GM19372 (cell line): ENCODE measurements around the gene PLCXD1.

Source experiments
- ATAC-seq: cut with Tn5 transposase; IDR thresholded peaks from one replicate; pipeline ENCODE4 v1.9.1; 2021; ENCODE audit warnings: mild to moderate bottlenecking, low read depth, moderate library complexity; ENCODE audit not compliant: unreplicated experiment

The PLCXD1 gene

DNA sequence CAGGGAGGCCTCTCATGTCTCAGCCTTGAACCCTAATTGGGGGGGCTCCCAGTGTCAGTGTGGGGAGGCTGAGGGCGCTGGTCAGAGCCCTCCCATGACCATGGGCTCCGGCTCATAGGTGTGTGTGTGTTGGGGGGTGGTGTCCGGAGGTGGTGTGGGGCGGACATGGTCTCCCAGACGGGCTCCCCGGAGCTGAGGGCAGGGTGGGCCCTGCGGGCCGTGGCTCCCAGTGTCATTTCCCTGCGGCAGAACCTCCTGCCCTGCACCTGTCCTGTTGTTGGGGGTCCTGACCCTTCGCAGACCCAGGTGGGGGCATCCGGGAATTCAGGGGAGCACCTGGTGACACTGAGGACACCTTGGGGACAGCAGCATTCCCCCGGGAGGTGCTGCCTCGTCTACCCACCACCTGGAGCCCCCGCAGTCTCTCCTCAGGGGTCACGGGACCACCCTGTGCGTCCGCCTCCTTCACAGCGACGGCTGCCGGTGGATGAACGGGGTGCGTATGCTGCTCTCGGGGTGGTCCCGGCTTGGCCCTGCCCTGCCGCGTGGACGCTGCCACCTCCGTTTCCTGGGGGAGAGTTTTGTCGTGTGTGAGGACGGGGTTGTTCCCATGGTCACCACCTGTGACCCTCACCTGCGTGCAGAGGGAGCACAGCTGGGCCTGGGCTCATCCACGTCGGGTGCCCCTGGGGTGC, 51.9 kb downstream of the PLCXD1 start:
- ATAC-seq: no peak

DNA sequence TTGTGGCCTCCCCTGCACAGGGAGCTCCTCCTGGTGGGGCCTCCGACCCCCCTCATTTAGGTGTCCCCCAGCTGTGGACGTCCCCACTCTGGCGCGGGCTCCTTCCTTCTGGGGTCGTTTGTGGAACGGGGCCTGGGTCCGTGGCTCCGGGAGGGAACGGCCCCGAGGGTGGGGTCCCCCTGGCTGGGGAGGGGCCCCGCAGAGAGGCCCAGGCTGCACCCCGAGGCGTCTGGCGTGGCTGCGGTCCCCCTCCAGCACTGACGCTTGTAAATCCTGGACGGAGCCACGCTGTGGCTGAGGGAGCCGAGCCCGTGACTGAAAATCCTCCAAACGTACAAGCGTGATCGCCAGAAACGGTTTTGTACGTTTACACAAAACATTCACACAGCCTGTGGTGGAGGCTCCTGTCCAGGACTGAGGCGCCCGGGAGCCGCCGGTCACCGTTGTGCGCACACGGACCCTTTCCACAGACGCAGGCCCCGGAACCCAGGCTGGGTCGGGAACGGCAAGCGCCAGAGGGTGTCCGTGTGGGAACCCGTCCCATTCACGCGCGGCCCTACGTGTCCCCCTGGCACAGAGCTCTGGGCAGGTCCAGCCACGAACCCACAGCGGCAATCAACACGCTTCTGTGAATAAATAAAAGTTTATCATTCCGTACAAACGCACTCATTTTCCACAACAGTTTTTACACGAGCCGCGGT, 52.6 kb downstream of the PLCXD1 start:
- no peak for ATAC-seq

DNA sequence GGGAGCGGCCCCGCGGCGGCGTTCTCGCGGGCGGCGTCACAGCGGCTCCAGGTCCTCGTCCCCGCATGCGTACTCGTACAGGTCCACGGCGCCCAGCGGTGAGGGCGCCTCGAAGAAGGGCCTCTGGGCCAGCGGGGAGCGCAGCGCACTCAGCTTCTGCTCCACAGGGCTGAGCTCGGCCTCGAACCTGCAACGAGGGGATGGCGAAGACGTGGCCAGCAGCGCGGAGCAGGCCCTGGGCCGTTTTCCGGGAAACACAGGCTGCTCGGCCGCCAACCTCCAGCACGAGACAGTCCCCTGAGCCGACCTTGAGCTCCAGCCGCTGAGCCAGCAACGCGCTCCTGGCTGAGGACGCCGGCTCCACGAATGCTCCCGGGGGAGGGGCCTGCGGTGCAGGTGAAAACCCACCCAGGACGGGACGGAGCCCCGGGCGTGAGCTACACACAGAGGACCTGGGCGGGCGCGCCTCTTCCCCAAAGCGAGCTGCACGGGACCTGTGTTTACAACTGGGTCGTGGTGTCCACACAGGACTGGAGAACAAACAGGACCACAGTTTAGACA, 53.2 kb downstream of the PLCXD1 start:
- no peak for ATAC-seq

DNA sequence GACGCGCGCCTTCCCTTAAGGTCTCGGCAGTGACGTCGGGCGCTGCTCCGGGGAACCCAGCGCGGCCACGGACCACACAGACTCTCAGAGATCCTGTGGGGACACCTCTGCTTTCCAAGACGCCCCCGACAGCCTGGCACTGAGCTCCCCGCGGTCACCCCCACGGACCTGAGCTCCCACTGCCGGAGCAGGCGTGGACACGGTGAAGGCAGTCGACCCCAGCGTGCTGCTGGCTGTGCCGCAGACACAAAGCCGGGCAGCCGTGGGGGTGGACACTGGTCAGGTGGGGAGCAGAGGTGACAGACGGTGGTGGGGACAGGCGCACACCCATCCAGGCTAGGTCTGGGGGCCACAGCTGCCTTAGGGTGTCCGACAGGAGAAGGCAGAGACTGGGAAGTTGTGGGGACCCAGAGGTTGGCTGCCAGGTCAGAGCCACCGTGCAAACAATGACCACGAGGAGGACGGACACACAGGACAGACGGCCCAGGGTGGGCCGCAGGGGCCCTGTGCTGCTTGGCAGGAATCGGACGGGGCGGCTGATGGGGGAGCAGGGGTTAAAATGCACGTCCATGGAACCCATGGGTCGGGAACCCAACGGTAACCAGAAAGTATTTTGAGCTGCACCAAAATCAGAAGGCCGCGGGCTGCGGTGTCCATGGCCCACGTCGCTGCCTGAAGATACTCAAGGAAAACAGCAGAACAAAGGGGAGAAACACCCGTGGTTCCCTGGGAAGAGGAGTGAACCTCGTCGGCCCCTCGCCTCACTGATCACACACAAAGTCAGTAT, 54.0 kb downstream of the PLCXD1 start:
- ATAC-seq: no peak

DNA sequence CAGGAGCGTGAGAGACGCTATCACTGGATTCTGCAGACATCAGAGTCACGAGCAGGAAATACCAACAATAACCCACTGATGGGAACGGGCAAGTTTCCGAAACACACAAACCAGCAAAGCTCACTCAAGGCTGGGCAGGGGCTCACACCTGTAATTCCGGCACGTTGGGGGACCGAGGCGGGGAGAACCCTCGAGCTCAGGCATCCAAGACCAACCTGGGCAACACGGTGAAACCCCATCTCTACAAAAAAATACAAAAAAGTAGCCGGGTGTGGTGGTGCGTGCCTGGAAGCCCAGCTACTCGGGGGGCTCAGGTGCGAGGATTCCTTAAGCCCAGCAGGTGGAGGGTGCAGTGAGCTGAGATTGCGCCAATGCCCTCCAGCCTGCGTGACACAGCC, 54.6 kb downstream of the PLCXD1 start:
- ATAC-seq: no peak

DNA sequence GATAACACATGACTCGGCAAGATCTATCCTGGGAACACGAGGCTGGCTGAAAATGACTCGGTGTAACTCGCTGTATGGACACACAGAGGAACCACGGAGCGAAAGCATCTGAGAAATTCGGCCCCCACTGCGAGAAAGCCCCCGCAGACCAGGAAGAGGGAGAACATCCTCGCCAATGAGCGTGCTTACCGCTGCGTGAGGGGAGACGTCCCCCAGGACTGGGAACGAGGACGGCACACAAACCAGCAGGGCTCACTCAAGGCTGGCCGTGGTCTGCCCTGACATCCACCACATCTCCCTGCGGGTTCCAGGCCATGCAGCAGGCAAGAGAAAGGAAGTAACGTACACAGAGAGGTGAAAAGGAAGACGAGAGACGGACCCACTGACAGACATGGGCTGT, 55.0 kb downstream of the PLCXD1 start:
- ATAC-seq: no peak

DNA sequence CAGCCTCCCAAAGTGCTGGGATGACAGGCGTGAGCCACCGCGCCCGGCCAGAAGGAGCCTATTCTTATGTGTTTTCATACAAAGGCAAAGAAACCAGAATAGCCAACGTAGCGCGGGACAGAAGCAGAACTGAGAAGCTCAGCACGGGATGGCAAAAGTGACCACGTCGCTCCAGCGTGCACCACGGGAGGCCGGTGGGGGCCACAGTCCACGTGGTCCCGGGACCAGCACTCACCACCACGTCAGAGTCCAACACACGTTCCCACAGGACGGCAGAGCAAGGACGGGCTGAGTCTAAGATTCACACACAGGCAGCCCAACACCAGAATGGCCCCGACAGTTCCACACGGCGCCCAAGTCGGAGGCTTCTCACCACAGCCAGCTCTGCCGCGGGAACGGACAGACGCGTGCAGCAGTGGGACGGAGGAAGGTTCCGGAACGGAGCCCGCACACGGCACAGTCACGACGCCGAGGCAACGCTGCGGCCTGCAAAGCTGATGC, 56.2 kb downstream of the PLCXD1 start:
- ATAC-seq: no peak

DNA sequence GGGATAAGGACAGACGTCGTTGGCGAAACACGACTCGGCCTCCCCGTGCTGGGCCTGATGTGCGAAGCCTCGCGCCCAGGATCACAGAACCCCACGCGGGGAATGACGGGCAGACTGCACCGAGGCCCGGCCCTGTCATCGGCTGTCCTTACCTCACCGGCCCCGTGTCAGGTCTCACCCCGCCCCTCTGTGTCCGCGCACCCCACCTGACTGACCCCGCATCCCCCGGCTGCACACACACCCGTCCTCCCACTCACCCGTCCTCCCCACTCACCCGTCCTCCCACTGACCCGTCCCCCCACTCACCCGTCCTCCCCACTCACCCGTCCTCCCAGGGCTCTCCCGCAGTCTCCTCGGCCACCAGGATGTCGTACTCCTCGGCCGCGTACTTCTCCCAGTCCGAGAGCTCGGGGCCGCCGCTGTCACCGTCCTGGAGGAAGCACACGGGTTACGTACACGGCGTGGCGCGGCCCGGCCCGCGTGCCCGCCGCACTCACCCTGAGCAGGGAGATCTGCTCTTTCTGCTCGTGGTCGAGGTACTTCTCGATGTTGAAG, 57.2 kb downstream of the PLCXD1 start:
- no peak for ATAC-seq

DNA sequence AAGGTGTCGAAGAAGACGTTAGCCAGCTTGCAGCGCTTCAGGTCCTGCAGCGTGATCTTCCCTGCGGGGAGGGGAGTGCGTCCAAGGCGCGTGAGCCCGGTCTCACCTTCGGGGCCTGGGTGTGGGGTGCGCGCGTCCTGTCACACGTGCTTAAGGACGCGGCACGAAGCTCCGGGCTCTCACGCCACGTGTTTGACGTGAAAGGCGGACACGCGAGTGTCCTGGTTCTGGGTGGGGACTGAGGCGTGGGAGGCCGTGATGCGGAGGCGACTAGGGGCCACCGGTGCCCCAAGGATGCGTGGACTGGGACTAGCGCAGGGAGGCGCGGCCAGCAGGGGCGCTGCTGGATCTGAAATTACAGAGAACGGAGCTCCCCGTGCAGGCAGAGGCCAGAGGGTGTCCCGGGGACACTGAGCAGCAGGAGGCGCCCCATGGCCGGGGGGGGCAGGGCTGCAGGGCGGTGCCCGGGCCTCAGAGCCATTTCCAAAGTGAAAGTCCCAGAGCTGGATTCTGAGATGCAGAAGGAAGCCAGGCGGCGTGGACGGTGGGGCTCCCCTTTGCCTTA, 57.7 kb downstream of the PLCXD1 start:
- ATAC-seq: no peak

DNA sequence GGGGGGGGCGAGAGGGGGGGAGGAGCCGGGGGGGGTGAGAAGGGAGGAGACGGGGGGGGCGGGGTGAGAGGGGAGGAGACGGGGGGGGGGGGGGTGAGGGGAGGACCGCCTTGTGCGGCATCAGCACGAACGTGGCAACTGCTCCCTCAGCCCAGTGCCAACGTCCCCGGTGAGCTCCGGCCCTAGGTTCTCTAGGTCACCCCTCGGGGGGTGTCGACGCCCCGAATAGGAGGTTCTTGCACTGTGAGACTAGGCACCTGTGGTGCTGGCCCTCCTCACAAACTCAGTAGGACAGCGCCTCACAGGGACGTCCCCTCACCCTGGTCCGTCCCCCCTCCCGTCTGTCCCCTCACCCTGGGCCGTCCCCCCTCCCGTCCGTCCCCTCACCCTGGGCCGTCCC, 58.9 kb downstream of the PLCXD1 start:
- ATAC-seq: no peak

DNA sequence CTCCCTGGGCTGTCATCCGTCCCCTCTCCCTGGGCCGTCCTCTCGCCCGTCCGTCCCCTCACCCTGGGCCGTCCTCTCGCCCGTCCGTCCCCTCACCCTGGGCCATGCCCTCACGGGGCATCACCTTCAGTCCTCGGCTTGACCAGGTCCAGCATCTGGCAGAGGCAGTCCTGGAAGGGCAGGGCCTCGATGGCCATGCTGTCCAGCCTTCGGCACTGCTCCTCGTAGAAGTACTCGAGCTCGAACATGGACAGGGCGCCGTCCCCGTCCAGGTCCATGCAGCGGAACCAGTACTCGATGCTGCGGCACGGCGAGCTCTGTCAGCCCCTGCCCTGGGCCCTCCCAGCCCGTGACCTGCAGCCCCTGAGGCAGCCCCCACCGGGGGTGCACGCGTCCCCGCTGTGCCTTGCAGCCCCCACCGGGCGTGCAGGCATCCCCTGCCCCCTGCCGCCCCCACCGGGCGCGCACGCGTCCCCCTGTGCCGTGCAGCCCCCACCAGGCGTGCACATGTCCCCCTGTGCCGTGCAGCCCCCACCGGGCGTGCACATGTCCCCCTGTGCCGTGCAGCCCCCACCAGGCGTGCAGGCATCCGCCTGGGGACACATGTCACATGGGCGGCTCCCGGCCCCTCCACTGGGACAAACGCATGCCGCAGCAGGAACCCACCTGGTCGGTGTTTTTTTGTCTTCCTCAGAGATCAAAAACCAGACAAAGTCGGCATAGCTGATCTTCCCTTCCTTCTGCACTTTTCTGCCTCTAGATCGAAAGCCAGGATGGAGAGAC, 59.7 kb downstream of the PLCXD1 start:
- no peak for ATAC-seq

DNA sequence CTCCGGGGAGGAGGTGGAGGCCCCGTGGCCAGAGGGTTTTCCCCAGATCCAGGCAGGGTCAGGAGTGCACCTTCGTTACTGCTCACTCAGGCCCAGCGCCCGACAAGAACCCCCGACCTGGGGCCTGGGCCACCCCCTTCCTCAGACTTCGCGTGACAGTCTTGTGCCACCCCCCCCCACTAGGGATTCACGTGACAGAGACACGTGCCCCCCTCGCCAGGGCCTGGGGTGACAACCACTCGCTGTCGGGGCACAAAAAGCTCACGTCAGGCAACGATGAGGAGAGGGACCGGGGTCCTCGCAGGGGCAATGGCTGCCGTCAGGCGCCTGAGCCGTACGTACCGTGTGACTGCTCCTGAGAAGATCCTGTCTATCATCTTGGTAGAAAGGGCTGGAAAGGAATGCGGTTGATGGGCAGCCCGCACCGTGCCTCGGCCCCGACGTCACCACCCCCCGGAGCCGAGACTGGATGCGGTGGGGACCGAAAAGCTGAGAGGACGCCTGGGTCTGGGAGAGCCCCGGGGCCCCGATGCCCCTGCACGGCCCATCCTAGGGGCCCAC, 60.4 kb downstream of the PLCXD1 start:
- ATAC-seq: no peak

DNA sequence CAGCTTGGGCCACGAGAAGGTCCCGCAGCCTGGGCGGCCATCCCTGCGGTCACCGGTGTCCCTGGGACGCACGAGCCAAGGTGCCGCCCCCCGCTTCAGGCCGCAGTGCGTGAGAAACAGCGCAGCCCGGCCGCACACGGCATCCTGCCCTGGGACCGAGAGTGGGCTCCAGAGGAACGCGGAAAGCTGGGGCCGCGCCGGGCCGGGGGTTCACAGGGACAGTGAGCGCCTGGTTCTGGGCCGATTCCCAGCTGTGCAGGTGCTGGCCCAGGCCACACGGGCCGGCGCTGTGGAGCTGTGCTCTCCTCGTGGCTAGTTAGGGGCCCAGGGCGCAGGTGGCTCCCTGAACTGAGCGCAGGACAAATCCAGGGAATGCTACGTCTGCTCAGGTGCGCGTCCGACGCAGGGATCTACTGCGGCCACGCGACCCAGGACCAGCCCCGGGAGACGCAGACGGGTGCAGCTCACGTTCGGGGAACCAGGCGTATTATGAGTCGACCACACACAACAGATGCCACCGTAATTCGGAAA, 63.3 kb downstream of the PLCXD1 start:
- no peak for ATAC-seq

DNA sequence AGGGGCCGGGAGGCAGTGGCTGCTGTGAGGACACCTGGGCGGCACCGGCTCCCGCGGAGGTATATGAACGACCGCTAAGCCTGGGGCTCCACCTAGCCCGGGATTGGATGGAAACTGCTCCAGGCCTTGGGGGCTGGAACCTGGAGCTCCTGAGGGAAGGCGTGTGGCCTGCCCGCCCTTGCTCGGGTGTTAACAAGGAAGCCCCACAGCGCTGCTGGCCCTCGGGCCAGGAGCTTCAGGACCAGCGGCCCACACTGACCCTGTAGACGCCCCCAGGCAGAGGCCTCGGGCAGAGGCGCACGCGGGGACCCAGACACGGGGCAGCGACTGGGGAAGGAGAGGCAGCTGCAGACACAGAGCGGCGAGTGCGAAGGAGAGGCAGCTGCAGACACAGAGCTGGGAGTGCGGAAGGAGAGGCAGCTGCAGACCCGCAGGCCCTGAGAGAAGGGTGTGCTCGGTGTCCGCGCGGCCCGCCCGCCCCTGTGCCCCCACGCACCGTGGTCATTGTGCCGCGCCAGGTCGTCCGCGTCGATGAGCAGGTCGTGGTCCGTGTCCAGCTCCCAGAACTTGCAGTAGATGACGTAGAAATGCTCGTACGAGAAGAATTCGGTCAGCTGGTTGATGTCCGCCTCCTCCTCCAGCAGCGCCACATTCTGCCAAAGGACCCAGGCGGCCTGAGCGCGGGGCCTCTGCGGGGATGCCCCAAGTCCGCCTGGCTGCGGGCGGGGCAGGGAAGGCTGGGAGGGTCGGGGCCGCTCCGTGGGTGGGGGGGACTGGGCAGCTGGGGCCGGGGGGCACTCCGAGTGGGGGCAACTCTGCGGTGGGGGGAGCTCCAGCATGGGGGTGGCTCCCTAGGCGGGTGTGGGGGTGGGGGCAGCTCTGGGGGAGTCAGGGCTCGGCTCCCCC, 64.1 kb downstream of the PLCXD1 start:
- no peak for ATAC-seq

DNA sequence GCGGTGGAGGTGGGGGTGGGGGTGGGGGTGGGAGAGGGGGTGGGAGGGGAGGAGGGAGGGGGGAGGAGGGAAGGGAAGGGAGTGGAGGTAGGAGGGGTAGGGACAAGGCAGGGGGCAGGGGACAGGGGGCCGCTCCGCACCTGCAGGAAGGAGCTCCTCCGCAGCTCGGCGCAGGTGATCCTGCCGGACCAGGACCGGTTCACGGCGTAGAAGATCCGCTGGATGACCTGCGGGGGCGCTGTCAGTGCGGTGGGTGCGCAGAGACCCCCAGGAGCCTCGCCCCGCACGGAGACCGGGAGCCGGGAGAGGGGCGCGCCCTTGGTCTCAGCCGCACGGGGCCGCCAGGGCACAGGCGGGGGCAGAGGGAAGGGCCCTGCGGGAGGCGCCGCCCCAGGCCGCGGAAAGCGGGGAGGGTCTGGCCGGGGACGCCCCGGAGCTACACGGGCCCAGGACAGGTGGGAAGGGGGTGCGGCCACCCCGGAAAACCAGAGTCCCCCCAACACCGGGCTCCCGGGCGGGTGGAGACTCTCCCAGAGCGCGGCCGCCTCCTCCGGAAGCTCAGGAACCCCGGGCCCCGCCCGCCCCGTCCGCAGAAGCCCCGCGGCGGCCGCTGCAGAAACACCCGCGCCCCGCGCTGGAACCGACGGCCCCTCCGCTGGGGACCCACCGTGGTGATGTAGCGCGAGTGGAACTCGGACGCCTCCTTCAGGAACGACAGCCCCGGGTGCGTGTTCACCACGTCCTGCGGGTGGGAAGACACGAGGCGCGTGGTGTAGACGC, 65.0 kb downstream of the PLCXD1 start:
- ATAC-seq: no peak

DNA sequence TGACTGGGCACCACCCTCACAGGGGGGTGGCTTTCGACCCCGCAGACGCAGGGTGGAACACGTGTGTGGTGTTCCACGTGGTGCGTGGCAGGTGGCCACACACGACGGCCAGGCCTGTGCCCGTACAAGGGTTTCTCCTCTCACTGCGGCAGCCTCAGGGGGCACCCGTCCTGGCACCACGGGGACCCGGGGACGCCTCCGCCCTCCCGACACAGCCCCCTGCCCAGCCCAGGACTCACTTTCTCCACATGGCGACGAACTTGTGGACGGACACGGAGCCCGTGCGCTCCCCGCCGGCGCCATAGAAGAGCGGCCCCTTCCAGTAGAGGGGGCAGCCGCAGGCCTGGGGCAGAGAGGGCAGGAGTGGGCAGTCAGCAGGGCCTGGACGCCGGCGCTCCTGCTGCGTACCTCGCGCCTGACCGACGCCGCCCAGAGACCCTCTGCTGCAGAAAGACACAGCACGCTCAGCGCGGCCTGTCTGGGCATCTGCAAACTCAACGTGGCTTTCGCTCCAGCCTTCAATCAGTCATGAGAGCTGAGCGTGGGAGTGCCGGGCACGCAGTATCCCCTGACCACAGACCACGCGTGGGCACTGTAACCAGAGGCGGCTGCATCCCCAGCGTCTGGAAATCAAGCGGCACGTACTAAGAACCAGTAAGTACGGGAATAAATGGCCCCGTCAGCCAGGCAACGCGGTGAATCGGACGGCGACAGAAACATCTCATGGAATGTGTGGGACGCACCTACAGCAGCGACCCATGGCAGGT, 66.4 kb downstream of the PLCXD1 start:
- no peak for ATAC-seq
